Measurements from ENCODE around the gene GFAP. TPM values are rescaled to one million over a fixed set of nuclear protein-coding genes. Genes with fewer than 3 reads are reported as not detected.

Gene GFAP
- total and polyA plus RNA-seq, 2 donors = 0.19 to 0.43 TPM

DNA sequence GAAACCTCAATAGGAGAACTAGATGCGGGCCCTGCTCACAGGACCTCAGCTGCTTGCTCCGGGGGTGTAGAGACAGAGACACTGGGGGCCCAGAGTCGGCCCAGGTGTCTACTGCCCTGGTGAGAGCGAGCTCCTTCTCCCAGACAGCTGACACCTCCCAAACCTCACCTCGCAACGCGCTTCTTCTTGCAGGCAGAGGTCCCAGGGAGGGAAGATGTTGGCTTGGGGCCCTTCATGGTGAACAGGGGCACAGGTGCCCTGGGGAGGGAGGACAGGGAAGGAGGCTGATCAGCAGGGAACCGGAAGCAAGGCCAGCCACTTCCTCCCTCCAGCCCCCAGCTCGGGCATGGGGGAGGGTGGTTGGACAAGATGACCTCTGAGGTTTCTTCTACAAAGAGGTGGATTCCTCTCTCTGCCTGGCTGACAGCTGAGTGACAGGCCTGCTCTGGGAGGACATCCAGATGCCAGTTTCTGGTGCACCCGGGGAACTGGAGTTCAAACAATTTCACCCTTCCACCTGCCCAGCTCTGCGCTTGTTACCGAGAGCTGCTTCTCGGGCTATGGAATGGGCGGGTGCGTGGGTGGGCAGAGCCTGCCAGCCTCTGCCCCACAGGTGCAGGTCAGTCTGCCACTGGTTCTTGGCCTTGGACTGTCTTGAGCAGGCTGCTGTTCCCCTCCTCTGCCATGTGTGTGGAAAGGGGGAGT is 11.7 kb upstream of the GFAP start:
- DNase-seq (ENCODE audit: low read depth in 6 of 9, low spot score in 9 of 9) = no peak
- H3K27ac ChIP-seq (ENCODE audit: low read depth in 1 of 2, low read length in 1 of 2) = no peak overlapping the region
- H3K4me1 ChIP-seq (ENCODE audit: control insufficient read depth in 2 of 2, insufficient read depth in 2 of 2, low read length in 2 of 2) = no peaks in the 10 kb centered on the region
- H3K9me3 ChIP-seq (ENCODE audit: control insufficient read depth in 2 of 2, insufficient read depth in 1 of 2, low read length in 1 of 2) = no peaks in the 10 kb centered on the region
- no peak overlapping the region for H3K4me3 ChIP-seq (ENCODE audit: low read length in 2 of 2)
- peaks cover 53 to 63% of the 10 kb centered on the region in 2 donors for H3K36me3 ChIP-seq (ENCODE audit: control insufficient read depth in 2 of 2, insufficient read depth in 2 of 2, low read length in 1 of 2)
- peaks cover 0 to 16% of the 10 kb centered on the region in 2 donors for H3K27me3 ChIP-seq (ENCODE audit: control insufficient read depth in 2 of 2, insufficient read depth in 1 of 2, low read length in 1 of 2)
- WGBS = 94% methylated on average over 15 of the region's 15 CpGs

DNA sequence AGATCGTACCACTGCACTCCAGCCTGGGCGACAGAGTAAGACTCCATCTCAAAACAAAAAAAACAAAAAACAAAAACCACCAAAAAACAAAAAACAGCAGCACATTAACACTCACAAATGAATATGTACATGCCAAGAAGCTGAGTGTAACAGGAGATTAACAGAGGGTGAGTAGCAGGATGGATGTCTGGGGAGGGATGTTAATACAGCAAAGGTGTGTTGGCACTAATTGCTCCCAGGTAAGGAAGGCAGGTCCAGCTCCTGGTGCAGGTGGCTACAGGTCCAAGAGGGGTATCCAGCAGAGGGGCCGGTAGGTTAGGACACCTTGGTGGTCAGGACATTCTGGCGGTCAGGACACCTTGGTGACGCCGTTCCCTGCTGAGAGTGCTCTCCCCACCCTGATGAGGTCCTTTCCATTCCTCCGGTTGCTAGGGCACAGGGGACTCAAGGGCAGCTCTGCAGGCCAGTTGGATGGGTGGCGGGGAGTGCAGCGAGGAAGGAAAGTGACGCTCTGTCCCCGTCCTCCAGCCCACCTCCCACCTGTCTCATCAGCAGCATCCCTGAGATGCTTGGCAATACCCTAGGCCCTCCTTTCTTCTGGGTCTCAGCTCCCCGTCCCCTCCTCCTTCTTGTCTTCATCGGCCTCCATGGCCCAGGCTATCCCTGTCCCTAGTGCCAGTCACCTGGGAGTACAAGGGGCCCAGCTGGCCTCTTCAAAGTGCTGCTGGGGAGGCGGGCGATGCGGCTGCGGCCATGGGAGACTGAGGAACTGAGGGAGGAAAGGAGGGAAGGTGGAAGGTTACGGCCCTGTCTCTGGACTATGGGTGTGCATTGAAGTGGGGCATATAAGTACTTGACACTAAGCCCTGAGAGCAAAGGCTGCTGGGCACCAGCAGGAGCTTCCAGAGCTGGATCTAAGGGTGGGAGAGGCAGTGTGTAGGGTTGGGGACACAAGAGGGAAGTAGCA is 10.7 kb upstream of the GFAP start:
- no peak for DNase-seq (ENCODE audit: low read depth in 6 of 9, low spot score in 9 of 9)

DNA sequence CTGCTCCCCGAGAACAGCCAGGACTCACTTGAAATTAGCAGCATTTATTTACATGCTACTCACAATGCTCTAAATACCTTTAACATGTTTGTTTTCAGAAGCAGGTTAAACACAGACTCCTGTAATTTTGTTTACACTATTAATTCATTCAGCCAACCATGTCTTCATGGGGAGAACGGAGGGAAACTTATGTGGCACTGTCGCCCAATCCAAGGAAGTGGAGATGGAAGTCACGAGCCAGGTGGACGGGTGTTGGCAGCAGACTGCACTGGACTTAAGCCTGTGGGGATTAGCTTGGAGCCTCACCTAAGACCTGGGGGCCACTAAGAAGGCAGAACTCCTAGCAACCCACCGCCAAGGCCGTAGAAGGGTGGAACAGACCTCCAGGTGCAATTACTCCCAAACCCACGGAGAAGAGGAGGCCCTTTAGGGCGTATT is 8.8 kb upstream of the GFAP start:
- Histone ChIP-seq H3K27me3 (ENCODE audit: control insufficient read depth in 2 of 2, insufficient read depth in 1 of 2, low read length in 1 of 2) (peaks cover 0 to 43% of the 10 kb centered on the region in 2 donors), H3K27ac (ENCODE audit: low read depth in 1 of 2, low read length in 1 of 2) (no peak overlapping the region), H3K4me1 (ENCODE audit: control insufficient read depth in 2 of 2, insufficient read depth in 2 of 2, low read length in 2 of 2) (no peaks in the 10 kb centered on the region), H3K36me3 (ENCODE audit: control insufficient read depth in 2 of 2, insufficient read depth in 2 of 2, low read length in 1 of 2) (peaks cover 35% of the 10 kb centered on the region in 2 donors), H3K4me3 (ENCODE audit: low read length in 2 of 2) (no peak overlapping the region), H3K9me3 (ENCODE audit: control insufficient read depth in 2 of 2, insufficient read depth in 1 of 2, low read length in 1 of 2) (no peaks in the 10 kb centered on the region)
- WGBS = 93% methylated on average over 9 of the region's 9 CpGs
- no peak for DNase-seq (ENCODE audit: low read depth in 6 of 9, low spot score in 9 of 9)

More for the DNA sequence above, 10.7 kb upstream of the GFAP start:
- no peak overlapping the region for H3K4me3 ChIP-seq (ENCODE audit: low read length in 2 of 2)
- no peak overlapping the region for H3K27ac ChIP-seq (ENCODE audit: low read depth in 1 of 2, low read length in 1 of 2)
- peaks cover 0 to 24% of the 10 kb centered on the region in 2 donors for H3K27me3 ChIP-seq (ENCODE audit: control insufficient read depth in 2 of 2, insufficient read depth in 1 of 2, low read length in 1 of 2)
- no peaks in the 10 kb centered on the region for H3K4me1 ChIP-seq (ENCODE audit: control insufficient read depth in 2 of 2, insufficient read depth in 2 of 2, low read length in 2 of 2)
- H3K36me3 ChIP-seq (ENCODE audit: control insufficient read depth in 2 of 2, insufficient read depth in 2 of 2, low read length in 1 of 2) = peaks cover 44 to 53% of the 10 kb centered on the region in 2 donors
- 97% methylated on average over 18 of the region's 18 CpGs for WGBS
- no peaks in the 10 kb centered on the region for H3K9me3 ChIP-seq (ENCODE audit: control insufficient read depth in 2 of 2, insufficient read depth in 1 of 2, low read length in 1 of 2)

GRCh38 chr17:44922746-44923470 is 7.6 kb upstream of the GFAP start:
- Histone ChIP-seq H3K36me3 (ENCODE audit: control insufficient read depth in 2 of 2, insufficient read depth in 2 of 2, low read length in 1 of 2) (peaks cover 22 to 23% of the 10 kb centered on the region in 2 donors), H3K9me3 (ENCODE audit: control insufficient read depth in 2 of 2, insufficient read depth in 1 of 2, low read length in 1 of 2) (no peaks in the 10 kb centered on the region), H3K4me1 (ENCODE audit: control insufficient read depth in 2 of 2, insufficient read depth in 2 of 2, low read length in 2 of 2) (no peaks in the 10 kb centered on the region), H3K27ac (ENCODE audit: low read depth in 1 of 2, low read length in 1 of 2) (no peak overlapping the region), H3K4me3 (ENCODE audit: low read length in 2 of 2) (no peak overlapping the region), H3K27me3 (ENCODE audit: control insufficient read depth in 2 of 2, insufficient read depth in 1 of 2, low read length in 1 of 2) (peaks cover 0 to 51% of the 10 kb centered on the region in 2 donors)
- no peak for DNase-seq (ENCODE audit: low read depth in 6 of 9, low spot score in 9 of 9)
- 91% methylated on average over 19 of the region's 19 CpGs for WGBS

DNA sequence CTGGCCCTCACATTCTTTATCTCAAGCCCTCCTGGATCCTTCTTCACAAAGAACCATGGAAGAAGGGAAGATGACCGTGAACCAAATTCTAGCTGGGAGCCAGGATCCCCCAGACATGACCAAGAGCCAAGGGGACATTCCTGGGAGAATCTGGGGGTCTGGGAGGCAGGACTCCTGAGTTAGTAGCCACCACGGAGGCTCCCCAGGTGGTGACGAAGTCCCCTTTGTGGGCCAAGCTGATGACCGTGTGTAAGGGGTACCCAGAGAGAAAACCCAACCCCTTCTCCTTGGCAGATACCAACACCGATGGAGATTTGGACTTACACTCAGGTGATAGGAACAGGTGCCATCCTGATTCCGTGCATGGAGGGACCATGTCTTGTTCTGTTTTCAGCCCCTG is 6.8 kb upstream of the GFAP start:
- H3K4me3 ChIP-seq (ENCODE audit: low read length in 2 of 2) = no peak overlapping the region
- no peak for DNase-seq (ENCODE audit: low read depth in 6 of 9, low spot score in 9 of 9)
- H3K36me3 ChIP-seq (ENCODE audit: control insufficient read depth in 2 of 2, insufficient read depth in 2 of 2, low read length in 1 of 2) = peaks cover 15 to 16% of the 10 kb centered on the region in 2 donors
- peaks cover 0 to 56% of the 10 kb centered on the region in 2 donors for H3K27me3 ChIP-seq (ENCODE audit: control insufficient read depth in 2 of 2, insufficient read depth in 1 of 2, low read length in 1 of 2)
- H3K4me1 ChIP-seq (ENCODE audit: control insufficient read depth in 2 of 2, insufficient read depth in 2 of 2, low read length in 2 of 2) = no peaks in the 10 kb centered on the region
- WGBS = 95% methylated on average over 6 of the region's 6 CpGs
- no peaks in the 10 kb centered on the region for H3K9me3 ChIP-seq (ENCODE audit: control insufficient read depth in 2 of 2, insufficient read depth in 1 of 2, low read length in 1 of 2)
- no peak overlapping the region for H3K27ac ChIP-seq (ENCODE audit: low read depth in 1 of 2, low read length in 1 of 2)

GRCh38 chr17:44921122-44921882 is 6.0 kb upstream of the GFAP start:
- DNase-seq (ENCODE audit: low read depth in 6 of 9, low spot score in 9 of 9) = no peak

GRCh38 chr17:44920565-44920940 is 5.3 kb upstream of the GFAP start:
- Histone ChIP-seq H3K36me3 (ENCODE audit: control insufficient read depth in 2 of 2, insufficient read depth in 2 of 2, low read length in 1 of 2) (no peaks in the 10 kb centered on the region), H3K4me3 (ENCODE audit: low read length in 2 of 2) (no peak overlapping the region), H3K4me1 (ENCODE audit: control insufficient read depth in 2 of 2, insufficient read depth in 2 of 2, low read length in 2 of 2) (no peaks in the 10 kb centered on the region), H3K27ac (ENCODE audit: low read depth in 1 of 2, low read length in 1 of 2) (no peak overlapping the region), H3K27me3 (ENCODE audit: control insufficient read depth in 2 of 2, insufficient read depth in 1 of 2, low read length in 1 of 2) (peaks cover 0 to 63% of the 10 kb centered on the region in 2 donors), H3K9me3 (ENCODE audit: control insufficient read depth in 2 of 2, insufficient read depth in 1 of 2, low read length in 1 of 2) (no peaks in the 10 kb centered on the region)
- WGBS = 73% methylated on average over 7 of the region's 7 CpGs
- DNase-seq (ENCODE audit: low read depth in 6 of 9, low spot score in 9 of 9) = no peak

More at GRCh38 chr17:44921122-44921882, 6.0 kb upstream of the GFAP start:
- 80% methylated on average over 11 of the region's 11 CpGs for WGBS
- H3K36me3 ChIP-seq (ENCODE audit: control insufficient read depth in 2 of 2, insufficient read depth in 2 of 2, low read length in 1 of 2) = peaks cover 7% of the 10 kb centered on the region in 2 donors
- no peak overlapping the region for H3K27ac ChIP-seq (ENCODE audit: low read depth in 1 of 2, low read length in 1 of 2)
- no peaks in the 10 kb centered on the region for H3K9me3 ChIP-seq (ENCODE audit: control insufficient read depth in 2 of 2, insufficient read depth in 1 of 2, low read length in 1 of 2)
- H3K27me3 ChIP-seq (ENCODE audit: control insufficient read depth in 2 of 2, insufficient read depth in 1 of 2, low read length in 1 of 2) = peaks cover 0 to 60% of the 10 kb centered on the region in 2 donors
- H3K4me1 ChIP-seq (ENCODE audit: control insufficient read depth in 2 of 2, insufficient read depth in 2 of 2, low read length in 2 of 2) = no peaks in the 10 kb centered on the region
- H3K4me3 ChIP-seq (ENCODE audit: low read length in 2 of 2) = no peak overlapping the region

GRCh38 chr17:44919885-44920564 is 4.7 kb upstream of the GFAP start:
- H3K4me3 ChIP-seq (ENCODE audit: low read length in 2 of 2) = no peak overlapping the region
- H3K27ac ChIP-seq (ENCODE audit: low read depth in 1 of 2, low read length in 1 of 2) = no peak overlapping the region
- no peaks in the 10 kb centered on the region for H3K36me3 ChIP-seq (ENCODE audit: control insufficient read depth in 2 of 2, insufficient read depth in 2 of 2, low read length in 1 of 2)
- H3K4me1 ChIP-seq (ENCODE audit: control insufficient read depth in 2 of 2, insufficient read depth in 2 of 2, low read length in 2 of 2) = no peaks in the 10 kb centered on the region
- peaks cover 0 to 68% of the 10 kb centered on the region in 2 donors for H3K27me3 ChIP-seq (ENCODE audit: control insufficient read depth in 2 of 2, insufficient read depth in 1 of 2, low read length in 1 of 2)
- peak in 4 of 9 donors; percentile 7 to 57 (median 36) for DNase-seq (ENCODE audit: low read depth in 6 of 9, low spot score in 9 of 9)
- 24% methylated on average over 9 of the region's 9 CpGs for WGBS
- no peaks in the 10 kb centered on the region for H3K9me3 ChIP-seq (ENCODE audit: control insufficient read depth in 2 of 2, insufficient read depth in 1 of 2, low read length in 1 of 2)
